OCI-LY7 (cell line): ENCODE results near the gene CD226. TPM values are rescaled to one million over a fixed set of nuclear protein-coding genes. Genes with fewer than 3 reads are reported as not detected.

Experiments
- BruUV-seq: library from RNA; stranded (reverse); fragments of 400-500 nt; replicated peaks from 2 replicates; lab custom pipeline; 2021; lab: Mats Ljungman, UMichigan
- CTCF ChIA-PET: fragments of 300-600 bp; sonication (Branson Sonifier 250); formaldehyde crosslinking; loops from one replicate; lab custom pipeline; 2022; ENCODE audit warnings: antibody characterized with exemption; ENCODE audit not compliant: unreplicated experiment; lab: Charles Lee
- POLR2A ChIA-PET: fragments of 300-600 bp; sonication (Branson Sonifier 250); formaldehyde crosslinking; loops from one replicate; lab custom pipeline; 2022; ENCODE audit warnings: antibody characterized with exemption; lab: Charles Lee
- DNase-seq: peaks from one replicate; pipeline ENCODE4 v3.0.0-alpha.2; 2015; ENCODE audit warnings: low spot score
- H2AFZ ChIP-seq: fragments of 200-600 bp; sonication (generic), shearing (Covaris generic); 2 replicates; pipeline ENCODE4 v1.6.1; 2014; ENCODE audit warnings: mild to moderate bottlenecking, antibody characterized with exemption, low read length, moderate library complexity
- H3K27ac ChIP-seq: fragments of 200-600 bp; sonication (generic); 2 replicates; pipeline ENCODE4 v1.5.1; 2014; ENCODE audit warnings: mixed run types, low read depth, mild to moderate bottlenecking, moderate library complexity, low read length, inconsistent platforms; ENCODE audit not compliant: poor library complexity, severe bottlenecking
- H3K36me3 ChIP-seq: fragments of 200-600 bp; sonication (generic); 2 replicates; pipeline ENCODE4 v1.6.1; 2014; ENCODE audit warnings: mild to moderate bottlenecking, antibody characterized with exemption, low read length, moderate library complexity, mixed read lengths; ENCODE audit not compliant: insufficient read depth
- H3K4me1 ChIP-seq: fragments of 200-600 bp; sonication (generic); 2 replicates; pipeline ENCODE4 v1.5.1; 2014; ENCODE audit warnings: mild to moderate bottlenecking, low read length; ENCODE audit not compliant: insufficient read depth, poor library complexity, severe bottlenecking
- H3K4me2 ChIP-seq: fragments of 200-600 bp; sonication (generic); 2 replicates; pipeline ENCODE4 v1.6.1; 2014; ENCODE audit warnings: mild to moderate bottlenecking, low read length
- H3K4me3 ChIP-seq: fragments of 200-600 bp; sonication (generic); 2 replicates; pipeline ENCODE4 v1.5.1; 2014; ENCODE audit warnings: mild to moderate bottlenecking, low read depth, low read length; ENCODE audit not compliant: poor library complexity, severe bottlenecking
- H3K79me2 ChIP-seq: fragments of 200-600 bp; sonication (generic); 2 replicates; pipeline ENCODE4 v1.6.1; 2016; ENCODE audit warnings: low read depth, mild to moderate bottlenecking, low read length, moderate library complexity, mixed read lengths; ENCODE audit not compliant: insufficient read depth
- H3K9me2 ChIP-seq: fragments of 200-600 bp; sonication (generic); 2 replicates; pipeline ENCODE4 v1.6.1; 2016; ENCODE audit warnings: mild to moderate bottlenecking, low read length, mixed read lengths; ENCODE audit not compliant: insufficient read depth
- H3K9me3 ChIP-seq: fragments of 200-600 bp; sonication (generic); 2 replicates; pipeline ENCODE4 v1.6.1; 2014; ENCODE audit warnings: mild to moderate bottlenecking, mixed run types, low read length, mixed read lengths
- H4K20me1 ChIP-seq: fragments of 200-600 bp; sonication (generic); 2 replicates; pipeline ENCODE4 v1.6.1; 2014; ENCODE audit warnings: mild to moderate bottlenecking, antibody characterized with exemption, low read length, moderate library complexity, mixed read lengths; ENCODE audit not compliant: insufficient read depth
- EZH2phosphoT487 ChIP-seq: fragments of 200-600 bp; sonication (generic); IDR thresholded peaks from 2 replicates; pipeline ENCODE4 v1.6.1; 2018; ENCODE audit warnings: low read depth, borderline replicate concordance, mild to moderate bottlenecking, mixed run types, antibody characterized with exemption, low read length, moderate library complexity, mixed read lengths
- intact Hi-C: fragments of 100-400 bp; cut with micrococcal nuclease; formaldehyde crosslinking; loops from one replicate; pipeline ENCODE4 v1.10.0; 2022; ENCODE audit not compliant: unreplicated experiment
- total RNA-seq, 2 experiments: library from RNA; depleted of rRNA in 1 of 2; stranded (reverse); fragments of >200 nt in 1 of 2; shearing (Covaris generic) in 1 of 2; gene quantifications; 2 replicates each; pipeline ENCODE4 v1.2.3, GENCODE V29; 2014 to 2022
- TF ChIP-seq, protein P1 (sequence below): fragments of 200-600 bp; sonication (generic); conservative IDR thresholded peaks from 2 replicates; pipeline ENCODE4 v1.5.1; 2014; ENCODE audit warnings: mild to moderate bottlenecking, antibody characterized with exemption, low read length, moderate library complexity, mixed read lengths

The CD226 gene
- total RNA-seq, 2 experiments from 2014 or later: 0.25 TPM; not detected in 1

DNA sequence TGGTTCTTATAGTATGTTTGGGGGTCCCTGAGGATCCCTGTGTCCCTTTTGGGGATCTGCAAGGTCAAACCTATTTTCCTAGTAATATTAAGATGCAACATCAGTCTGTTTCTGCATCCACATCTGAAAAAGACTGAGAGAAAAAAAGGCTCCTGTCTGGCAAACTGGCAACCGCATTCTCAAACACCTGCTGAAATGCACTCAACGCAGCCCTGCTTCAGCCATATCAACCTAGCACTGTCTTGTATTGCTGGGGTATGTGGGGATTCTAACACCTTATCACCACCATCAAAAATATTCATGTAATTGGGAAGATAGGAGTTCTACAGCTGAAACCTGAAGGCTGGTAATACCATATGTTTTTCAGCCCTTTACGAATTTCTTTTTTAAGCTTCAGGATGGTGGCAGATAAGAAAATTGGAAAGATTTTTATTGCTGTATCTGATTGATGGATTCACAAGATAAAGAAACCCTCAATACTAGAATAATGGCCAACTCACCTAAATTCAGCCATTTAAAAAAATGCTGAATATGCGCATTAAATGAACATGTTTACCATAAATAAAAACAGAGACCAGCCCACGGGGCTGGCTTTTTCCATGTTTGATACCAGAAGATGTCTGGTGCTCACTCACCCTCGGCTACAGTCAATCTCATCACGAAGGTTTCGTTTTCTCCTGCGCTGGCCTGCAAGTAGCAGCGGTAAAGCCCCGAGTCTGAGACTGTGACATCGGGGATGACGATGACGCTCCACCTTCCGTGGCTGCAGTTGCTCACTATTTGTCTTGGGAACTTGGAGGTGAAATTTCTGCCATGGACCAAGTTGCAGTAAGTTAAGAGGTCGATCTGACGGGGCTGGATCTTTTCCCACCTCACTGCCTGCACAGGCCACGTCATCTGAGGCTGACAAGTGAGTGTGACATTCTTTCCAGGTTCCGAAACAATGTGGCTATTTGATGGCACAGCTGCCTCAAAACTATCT is 52.3 kb downstream of the CD226 start:
- Histone ChIP-seq H3K36me3 (no peaks in the 10 kb centered on the region), H2AFZ (no peak overlapping the region), H3K4me3 (no peak overlapping the region), H3K4me2 (no peak overlapping the region), H3K9me3 (no peaks in the 10 kb centered on the region), H3K27ac (no peak overlapping the region), H3K79me2 (no peaks in the 10 kb centered on the region), H4K20me1 (no peaks in the 10 kb centered on the region), H3K9me2 (no peaks in the 10 kb centered on the region), H3K4me1 (no peaks in the 10 kb centered on the region)
- intact Hi-C loops: no loop called here
- TF ChIP-seq EZH2phosphoT487: no peak
- TF ChIP-seq, protein P1, sequence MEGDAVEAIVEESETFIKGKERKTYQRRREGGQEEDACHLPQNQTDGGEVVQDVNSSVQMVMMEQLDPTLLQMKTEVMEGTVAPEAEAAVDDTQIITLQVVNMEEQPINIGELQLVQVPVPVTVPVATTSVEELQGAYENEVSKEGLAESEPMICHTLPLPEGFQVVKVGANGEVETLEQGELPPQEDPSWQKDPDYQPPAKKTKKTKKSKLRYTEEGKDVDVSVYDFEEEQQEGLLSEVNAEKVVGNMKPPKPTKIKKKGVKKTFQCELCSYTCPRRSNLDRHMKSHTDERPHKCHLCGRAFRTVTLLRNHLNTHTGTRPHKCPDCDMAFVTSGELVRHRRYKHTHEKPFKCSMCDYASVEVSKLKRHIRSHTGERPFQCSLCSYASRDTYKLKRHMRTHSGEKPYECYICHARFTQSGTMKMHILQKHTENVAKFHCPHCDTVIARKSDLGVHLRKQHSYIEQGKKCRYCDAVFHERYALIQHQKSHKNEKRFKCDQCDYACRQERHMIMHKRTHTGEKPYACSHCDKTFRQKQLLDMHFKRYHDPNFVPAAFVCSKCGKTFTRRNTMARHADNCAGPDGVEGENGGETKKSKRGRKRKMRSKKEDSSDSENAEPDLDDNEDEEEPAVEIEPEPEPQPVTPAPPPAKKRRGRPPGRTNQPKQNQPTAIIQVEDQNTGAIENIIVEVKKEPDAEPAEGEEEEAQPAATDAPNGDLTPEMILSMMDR: no peak
- no peak for DNase-seq
- BruUV-seq: no TSS peak
- POLR2A ChIA-PET: no interaction called here
- CTCF ChIA-PET: no interaction called here

DNA sequence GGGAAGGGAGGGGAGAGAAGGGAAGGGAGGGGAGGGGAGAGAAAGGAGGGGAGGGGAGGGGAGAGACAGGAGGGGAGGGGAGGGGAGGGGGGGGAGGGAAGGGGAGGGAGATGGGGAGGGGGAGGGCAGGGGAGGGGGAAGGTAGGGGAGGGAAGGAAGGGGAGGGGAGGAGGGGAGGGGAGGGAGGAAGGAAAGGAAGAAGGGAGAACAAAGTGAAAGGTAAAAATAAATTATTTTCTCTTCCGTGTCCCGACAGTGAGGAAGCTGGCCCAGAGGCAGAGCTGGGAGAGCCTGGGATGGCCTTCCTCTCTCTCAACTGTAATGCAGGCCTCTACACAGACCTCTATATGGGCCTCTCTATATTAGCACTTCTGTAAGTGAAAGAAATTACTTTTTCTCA is 53.2 kb downstream of the CD226 start:
- Histone ChIP-seq H2AFZ (no peak overlapping the region), H4K20me1 (no peaks in the 10 kb centered on the region), H3K4me3 (no peak overlapping the region), H3K4me2 (no peak overlapping the region), H3K9me2 (no peaks in the 10 kb centered on the region), H3K27ac (no peak overlapping the region), H3K4me1 (no peaks in the 10 kb centered on the region), H3K79me2 (no peaks in the 10 kb centered on the region), H3K9me3 (no peaks in the 10 kb centered on the region), H3K36me3 (no peaks in the 10 kb centered on the region)
- intact Hi-C loops: no loop called here
- no TSS peak for BruUV-seq
- POLR2A ChIA-PET: no interaction called here
- TF ChIP-seq EZH2phosphoT487: no peak
- TF ChIP-seq, protein P1: no peak
- CTCF ChIA-PET: no interaction called here
- DNase-seq: no peak

DNA sequence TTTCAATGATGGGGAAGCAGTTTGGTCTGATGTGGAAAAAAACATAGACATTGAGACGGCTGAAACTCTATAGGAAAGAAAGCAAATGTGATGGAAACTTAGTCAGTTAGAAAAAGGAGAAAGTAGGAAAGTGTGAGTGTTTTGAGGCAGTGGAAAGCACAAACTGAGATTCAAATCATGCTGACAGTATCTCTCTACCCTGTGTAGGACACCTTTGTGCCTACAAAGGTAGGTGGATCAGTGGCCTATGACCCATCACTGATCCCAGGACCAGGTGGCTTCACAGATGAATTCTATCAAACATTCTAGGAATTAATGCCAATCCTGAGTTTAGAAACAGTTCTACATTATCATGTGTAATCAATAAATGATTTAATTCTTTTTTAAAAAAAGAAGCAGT is 57.1 kb downstream of the CD226 start:
- intact Hi-C loops: no loop called here
- no peaks in the 10 kb centered on the region for H3K9me2 ChIP-seq
- H4K20me1 ChIP-seq: no peaks in the 10 kb centered on the region
- no TSS peak for BruUV-seq
- no peak overlapping the region for H3K4me2 ChIP-seq
- H3K36me3 ChIP-seq: no peaks in the 10 kb centered on the region
- no peak overlapping the region for H3K4me3 ChIP-seq
- TF ChIP-seq, protein P1: no peak
- TF ChIP-seq EZH2phosphoT487: no peak
- H3K27ac ChIP-seq: no peak overlapping the region
- ChIA-PET POLR2A (no interaction called here), CTCF (no interaction called here)
- DNase-seq: no peak
- no peaks in the 10 kb centered on the region for H3K79me2 ChIP-seq
- H3K4me1 ChIP-seq: no peaks in the 10 kb centered on the region
- H3K9me3 ChIP-seq: no peaks in the 10 kb centered on the region
- H2AFZ ChIP-seq: no peak overlapping the region
